Measurements from ENCODE around the gene ZNF202. TPM values are rescaled to one million over a fixed set of nuclear protein-coding genes. Genes with fewer than 3 reads are reported as not detected.
A peak's percentile ranks its signal among the peaks of the same experiment; 100 is the strongest.
"Not testable (repeated sequence)": the region's sequence is repeated elsewhere in the genome, so short reads cannot be mapped to it uniquely, and the experiment has no call there.

Gene ZNF202
- total RNA-seq, 3 donors from 2014 or later = 10.6 to 11.9 (median 11.1) TPM

DNA sequence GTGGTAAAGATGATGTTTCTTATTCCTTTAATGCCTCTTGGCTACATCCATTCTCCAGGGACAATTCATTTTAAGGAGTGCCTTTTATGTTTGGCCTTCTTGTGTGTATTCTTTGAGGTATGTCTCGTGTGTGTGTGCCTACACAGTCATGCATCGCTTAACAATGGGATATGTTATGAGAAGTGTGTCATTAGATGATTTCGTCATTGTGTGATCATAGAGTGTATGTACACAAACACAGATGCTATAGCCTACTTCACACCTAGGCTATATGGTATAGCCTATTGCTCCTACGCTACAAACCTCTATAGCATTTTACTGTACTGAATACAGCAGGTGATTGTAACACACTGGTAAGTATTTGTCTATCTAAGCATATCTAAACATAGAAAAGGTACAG is 23.0 kb downstream of the ZNF202 start:
- Histone ChIP-seq H3K4me1 (ENCODE audit: low read depth) (no peaks in the 10 kb centered on the region), H3K9me3 (no peaks in the 10 kb centered on the region), H3K36me3 (ENCODE audit: low read depth) (no peaks in the 10 kb centered on the region), H3K4me3 (no peak overlapping the region)
- no peak for DNase-seq
- intact Hi-C loops (cut with DNase I, micrococcal nuclease) = loop anchor here in 1 of 2 donors (10.0 kb wide), 1 partner anchor 134 kb away; no protein-coding TSS in a partner anchor
- TF ChIP-seq, protein P1, sequence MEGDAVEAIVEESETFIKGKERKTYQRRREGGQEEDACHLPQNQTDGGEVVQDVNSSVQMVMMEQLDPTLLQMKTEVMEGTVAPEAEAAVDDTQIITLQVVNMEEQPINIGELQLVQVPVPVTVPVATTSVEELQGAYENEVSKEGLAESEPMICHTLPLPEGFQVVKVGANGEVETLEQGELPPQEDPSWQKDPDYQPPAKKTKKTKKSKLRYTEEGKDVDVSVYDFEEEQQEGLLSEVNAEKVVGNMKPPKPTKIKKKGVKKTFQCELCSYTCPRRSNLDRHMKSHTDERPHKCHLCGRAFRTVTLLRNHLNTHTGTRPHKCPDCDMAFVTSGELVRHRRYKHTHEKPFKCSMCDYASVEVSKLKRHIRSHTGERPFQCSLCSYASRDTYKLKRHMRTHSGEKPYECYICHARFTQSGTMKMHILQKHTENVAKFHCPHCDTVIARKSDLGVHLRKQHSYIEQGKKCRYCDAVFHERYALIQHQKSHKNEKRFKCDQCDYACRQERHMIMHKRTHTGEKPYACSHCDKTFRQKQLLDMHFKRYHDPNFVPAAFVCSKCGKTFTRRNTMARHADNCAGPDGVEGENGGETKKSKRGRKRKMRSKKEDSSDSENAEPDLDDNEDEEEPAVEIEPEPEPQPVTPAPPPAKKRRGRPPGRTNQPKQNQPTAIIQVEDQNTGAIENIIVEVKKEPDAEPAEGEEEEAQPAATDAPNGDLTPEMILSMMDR (IDR thresholded peaks at IDR 0.05) = no peak
- ATAC-seq = no peak

DNA sequence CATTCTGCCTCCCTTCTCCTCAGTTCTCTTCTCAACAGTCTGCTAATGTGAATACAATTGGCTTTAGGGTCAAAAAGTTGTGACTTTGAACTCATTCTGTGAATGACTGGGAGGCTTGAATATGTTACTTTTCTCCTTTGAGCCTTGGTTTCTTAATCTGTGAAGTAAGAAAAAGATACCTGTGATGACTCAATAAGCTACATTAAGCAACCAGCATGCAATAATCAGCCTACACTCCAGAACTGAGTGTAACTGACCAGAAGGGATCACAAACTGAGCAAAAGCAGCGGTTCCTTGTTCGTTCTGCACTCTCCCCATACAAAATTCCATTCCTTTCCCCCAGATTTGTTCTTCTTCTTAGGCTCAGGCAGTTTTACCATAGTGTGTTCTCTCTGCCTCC is 23.4 kb downstream of the ZNF202 start:
- intact Hi-C loops (cut with DNase I, micrococcal nuclease) = loop anchor here in 1 of 2 donors (10.0 kb wide), 1 partner anchor 133 kb away; no protein-coding TSS in a partner anchor
- ATAC-seq (no peak), DNase-seq (no peak)
- no peaks in the 10 kb centered on the region for H3K36me3 ChIP-seq (ENCODE audit: low read depth)
- no peaks in the 10 kb centered on the region for H3K4me1 ChIP-seq (ENCODE audit: low read depth)
- TF ChIP-seq, protein P1 (IDR thresholded peaks at IDR 0.05) = no peak
- no peak overlapping the region for H3K4me3 ChIP-seq
- no peaks in the 10 kb centered on the region for H3K9me3 ChIP-seq

DNA sequence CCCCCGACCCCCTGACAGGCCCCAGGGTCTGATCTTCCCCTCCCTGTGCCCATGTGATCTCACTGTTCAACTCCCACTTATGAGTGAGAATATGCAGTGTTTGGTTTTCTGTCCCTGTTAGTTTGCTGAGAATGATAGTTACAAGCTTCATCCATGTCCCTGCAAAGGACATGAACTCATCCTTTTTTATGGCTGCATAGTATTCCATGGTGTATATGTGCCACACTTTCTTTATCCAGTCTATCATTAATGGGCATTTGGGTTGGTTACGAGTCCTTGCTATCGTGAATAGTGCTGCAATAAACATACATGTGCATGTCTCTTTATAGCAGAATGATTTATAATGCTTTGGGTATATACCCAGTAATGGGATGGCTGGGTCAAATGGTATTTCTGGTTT is 28.8 kb downstream of the ZNF202 start:
- H3K4me3 ChIP-seq; H3K36me3 ChIP-seq (ENCODE audit: low read depth); H3K4me1 ChIP-seq (ENCODE audit: low read depth); H3K9me3 ChIP-seq; ATAC-seq; DNase-seq: not testable (repeated sequence)
- intact Hi-C loops (cut with DNase I, micrococcal nuclease) = loop anchor here in 1 of 2 donors (10.0 kb wide), 1 partner anchor 128 kb away; no protein-coding TSS in a partner anchor

DNA sequence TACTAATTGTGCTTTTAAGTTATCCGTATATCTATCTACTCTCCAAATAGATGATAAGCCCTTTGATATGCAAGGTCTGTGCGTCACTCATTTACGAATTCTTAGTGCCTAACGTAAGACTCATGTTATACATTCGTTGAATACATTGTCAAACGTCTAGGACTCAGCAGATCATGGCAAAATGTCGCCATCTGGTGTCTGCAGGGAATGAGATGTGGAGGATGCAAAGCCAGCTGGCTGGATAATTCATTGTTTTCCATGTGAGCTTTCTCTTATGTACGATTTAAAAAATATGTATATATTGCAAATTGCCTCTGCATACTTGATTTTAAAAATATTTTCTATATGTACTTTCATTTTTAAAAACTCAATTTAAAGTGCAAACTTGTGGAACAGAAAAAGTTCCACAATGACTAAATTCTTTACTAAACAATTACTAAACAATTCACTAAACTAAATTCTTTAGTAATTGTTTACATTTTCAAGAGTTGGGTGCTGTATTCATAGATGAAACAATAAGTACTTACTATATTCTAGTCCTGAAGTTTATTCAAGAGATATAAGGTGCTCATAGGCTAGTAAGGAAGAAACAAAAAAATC is 33.8 kb downstream of the ZNF202 start:
- TF ChIP-seq, protein P1 (IDR thresholded peaks at IDR 0.05) = no peak
- intact Hi-C loops (cut with DNase I, micrococcal nuclease) = loop anchor here in 1 of 2 donors (5.0 kb wide), 2 partner anchors 65 to 125 kb away; no protein-coding TSS in a partner anchor
- no peaks in the 10 kb centered on the region for H3K9me3 ChIP-seq
- H3K4me3 ChIP-seq = no peak overlapping the region
- H3K4me1 ChIP-seq (ENCODE audit: low read depth) = no peaks in the 10 kb centered on the region
- H3K36me3 ChIP-seq (ENCODE audit: low read depth) = no peaks in the 10 kb centered on the region
- peak; percentile 69 for ATAC-seq
- DNase-seq = peak in 2 of 3 donors; percentile 46 to 83

DNA sequence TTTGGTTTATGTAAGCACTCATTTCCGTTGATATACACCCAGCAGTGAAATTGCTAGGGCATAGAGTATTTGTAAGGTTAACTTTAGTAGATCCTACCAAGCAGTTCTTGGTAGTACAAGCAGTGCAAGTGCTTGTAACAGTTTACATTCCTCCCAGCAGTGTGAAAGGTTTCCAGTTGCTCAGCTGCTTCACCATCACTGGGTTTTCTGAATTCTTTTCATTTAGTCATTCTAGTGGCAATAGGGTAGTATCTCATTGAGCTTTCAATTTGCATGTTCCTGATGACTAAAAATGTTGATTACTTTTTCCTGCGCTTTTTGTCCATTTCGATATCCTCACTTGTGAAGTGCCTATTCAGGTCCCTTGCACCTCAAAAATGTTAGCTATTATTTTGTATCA is 34.3 kb downstream of the ZNF202 start:
- ATAC-seq = no peak
- Histone ChIP-seq H3K36me3 (ENCODE audit: low read depth) (no peaks in the 10 kb centered on the region), H3K4me1 (ENCODE audit: low read depth) (no peaks in the 10 kb centered on the region), H3K4me3 (no peak overlapping the region), H3K9me3 (no peaks in the 10 kb centered on the region)
- intact Hi-C loops (cut with DNase I, micrococcal nuclease) = loop anchor here in 1 of 2 donors (5.0 kb wide), 2 partner anchors 65 to 125 kb away; no protein-coding TSS in a partner anchor
- no peak for DNase-seq
- TF ChIP-seq, protein P1 (IDR thresholded peaks at IDR 0.05) = no peak

DNA sequence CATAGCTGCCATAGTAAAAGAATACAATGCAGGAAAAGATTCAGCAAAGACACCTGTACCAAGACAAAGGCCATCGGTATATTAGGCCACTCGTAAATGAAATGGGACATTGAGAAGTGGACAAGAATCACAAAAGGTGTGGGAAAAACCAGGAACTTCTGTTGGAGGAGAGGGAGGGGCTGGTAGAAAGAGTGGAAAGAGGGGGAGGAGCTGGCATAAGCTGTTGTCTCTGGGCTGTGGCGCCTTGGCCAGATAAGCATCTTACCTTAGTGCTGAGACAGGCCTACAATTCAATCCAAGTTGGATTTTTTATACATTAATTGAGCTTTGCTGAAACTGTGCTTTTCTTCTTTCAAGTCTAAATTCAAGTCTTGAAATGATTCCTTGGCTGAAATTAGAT is 37.1 kb downstream of the ZNF202 start:
- TF ChIP-seq, protein P1 (IDR thresholded peaks at IDR 0.05) = no peak
- no peak overlapping the region for H3K4me3 ChIP-seq
- H3K9me3 ChIP-seq = no peaks in the 10 kb centered on the region
- no peak for ATAC-seq
- intact Hi-C loops (cut with DNase I, micrococcal nuclease) = no loop called here
- no peaks in the 10 kb centered on the region for H3K4me1 ChIP-seq (ENCODE audit: low read depth)
- no peaks in the 10 kb centered on the region for H3K36me3 ChIP-seq (ENCODE audit: low read depth)
- DNase-seq = no peak

All from mucosa of descending colon (tissue), 3 donors.